Measurements from ENCODE around the gene CNST. TPM values are rescaled to one million over a fixed set of nuclear protein-coding genes. Genes with fewer than 3 reads are reported as not detected.

The CNST gene
- total and polyA plus RNA-seq, 9 of the 15 experiments (the other 6 are each of a cell fraction or from before 2014, with no cell fraction given) = 17.0 to 55.3 (median 30.8) TPM

- Histone ChIP-seq H3K4me3 (no peak overlapping the region), H3K4me2 (ENCODE audit: insufficient read depth, low read length) (no peak overlapping the region), H3K36me3 (ENCODE audit: control insufficient read depth, insufficient read depth, low read length) (peaks cover 56% of the 10 kb centered on the region), H3K4me1 (replicated peaks in 1 of 2; ENCODE audit: control insufficient read depth in 2 of 2, insufficient read depth in 2 of 2, low read length in 2 of 2) (peaks cover 3 to 4% of the 10 kb centered on the region in 2 experiments; a peak in 3 of 5 replicates), H4K20me1 (replicated peaks; ENCODE audit: control insufficient read depth, insufficient read depth, low read length) (no peaks in the 10 kb centered on the region), H3K79me2 (ENCODE audit: control insufficient read depth, insufficient read depth, low read length) (peaks cover 97% of the 10 kb centered on the region), H3K9me3 (replicated peaks; ENCODE audit: control insufficient read depth, insufficient read depth, low read depth, low read length) (no peaks in the 10 kb centered on the region), H3K9ac (ENCODE audit: insufficient read depth in 1 of 2, low read depth in 2 of 2, low read length in 2 of 2) (no peak overlapping the region), H2AFZ (ENCODE audit: low read depth, low read length) (no peak overlapping the region), H3K27me3 (ENCODE audit: control insufficient read depth in 2 of 2, insufficient read depth in 2 of 2, low read length in 2 of 2) (no peaks in the 10 kb centered on the region), H3K9me1 (ENCODE audit: control insufficient read depth, insufficient read depth, low read length) (no peaks in the 10 kb centered on the region), H3K27ac (ENCODE audit: extremely low read depth, low read depth, low read length) (no peak overlapping the region)
- ATAC-seq (no peak), FAIRE-seq (no peak), DNase-seq (ENCODE audit: extremely low read depth in 1 of 4, low spot score in 3 of 4) (no peak)
- 91% methylated on average over 2 of the region's 2 CpGs for WGBS (ENCODE audit: insufficient coverage, low coverage, missing lambda C conversion rate)
- no TSS peak for BruUV-seq (replicated peaks)
- CTCF ChIA-PET (ENCODE audit: low intra/inter-chr PET ratio) = no interaction called here
- in situ Hi-C loops (cut with MboI) (no loop called here), intact Hi-C loops (cut with micrococcal nuclease) (loop anchor here (5.0 kb wide), 1 partner anchor 33 kb away; the partner anchor contains the start of genes CNST and TFB2M)
- POLR2A ChIA-PET = interaction anchor here (3.0 kb wide), 1 partner anchor 11 kb away, joined by 9 read pairs; no protein-coding TSS in a partner anchor
- no peak for TF ChIP-seq HOXB6 (CRISPR knock-in tag; IDR thresholded peaks at IDR 0.05; ENCODE audit: borderline replicate concordance)
- TF ChIP-seq DEAF1 (CRISPR knock-in tag; IDR thresholded peaks at IDR 0.05) = no peak
- TF ChIP-seq CXXC5 (CRISPR knock-in tag; IDR thresholded peaks at IDR 0.05) = no peak
- no peak for TF ChIP-seq ASH1L (IDR thresholded peaks at IDR 0.05; ENCODE audit: borderline replicate concordance, low read depth, partially characterized antibody)
- TF ChIP-seq ZNF785 (CRISPR knock-in tag; IDR thresholded peaks at IDR 0.05) = no peak
- TF ChIP-seq, protein P1, sequence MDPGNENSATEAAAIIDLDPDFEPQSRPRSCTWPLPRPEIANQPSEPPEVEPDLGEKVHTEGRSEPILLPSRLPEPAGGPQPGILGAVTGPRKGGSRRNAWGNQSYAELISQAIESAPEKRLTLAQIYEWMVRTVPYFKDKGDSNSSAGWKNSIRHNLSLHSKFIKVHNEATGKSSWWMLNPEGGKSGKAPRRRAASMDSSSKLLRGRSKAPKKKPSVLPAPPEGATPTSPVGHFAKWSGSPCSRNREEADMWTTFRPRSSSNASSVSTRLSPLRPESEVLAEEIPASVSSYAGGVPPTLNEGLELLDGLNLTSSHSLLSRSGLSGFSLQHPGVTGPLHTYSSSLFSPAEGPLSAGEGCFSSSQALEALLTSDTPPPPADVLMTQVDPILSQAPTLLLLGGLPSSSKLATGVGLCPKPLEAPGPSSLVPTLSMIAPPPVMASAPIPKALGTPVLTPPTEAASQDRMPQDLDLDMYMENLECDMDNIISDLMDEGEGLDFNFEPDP (CRISPR knock-in tag; IDR thresholded peaks at IDR 0.05) = no peak
- TF ChIP-seq ZNF316 (IDR thresholded peaks at IDR 0.05) = no peak
- TF ChIP-seq MCM3 (IDR thresholded peaks at IDR 0.05) = no peak
- TF ChIP-seq CBX8 (IDR thresholded peaks at IDR 0.05; ENCODE audit: borderline replicate concordance, extremely low read depth, low read depth, low read length, poor library complexity, severe bottlenecking) = no peak
- TF ChIP-seq, protein P2, sequence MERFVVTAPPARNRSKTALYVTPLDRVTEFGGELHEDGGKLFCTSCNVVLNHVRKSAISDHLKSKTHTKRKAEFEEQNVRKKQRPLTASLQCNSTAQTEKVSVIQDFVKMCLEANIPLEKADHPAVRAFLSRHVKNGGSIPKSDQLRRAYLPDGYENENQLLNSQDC (CRISPR knock-in tag; IDR thresholded peaks at IDR 0.05) = no peak
- no peak for TF ChIP-seq ZNF717 (CRISPR knock-in tag; IDR thresholded peaks at IDR 0.05)
- no peak for TF ChIP-seq BCLAF1 (IDR thresholded peaks at IDR 0.05; ENCODE audit: borderline replicate concordance in 1 of 2, control insufficient read depth in 1 of 2, low read depth in 2 of 2, low read length in 1 of 2)
- TF ChIP-seq TBL1XR1 (IDR thresholded peaks at IDR 0.05; ENCODE audit: low read length in 2 of 2) = no peak
- TF ChIP-seq ILK (tag; IDR thresholded peaks at IDR 0.05; ENCODE audit: borderline replicate concordance, low read depth) = no peak
- no peak for TF ChIP-seq THAP7 (CRISPR knock-in tag; IDR thresholded peaks at IDR 0.05)
- TF ChIP-seq ZEB2 (IDR thresholded peaks at IDR 0.05) = no peak
- no peak for TF ChIP-seq CTBP1 (IDR thresholded peaks at IDR 0.05; ENCODE audit: borderline replicate concordance)
Measured at GRCh38 chr1:246600579-246600978, 34.3 kb downstream of the CNST start.

Data from K562 (cell line).